Kidney epithelial cell (primary cell): Measurements from ENCODE around the gene C19orf33. TPM values are rescaled to one million over a fixed set of nuclear protein-coding genes. Genes with fewer than 3 reads are reported as not detected.
A peak's percentile ranks its signal among the peaks of the same experiment; 100 is the strongest.
"Not testable (repeated sequence)": the region's sequence is repeated elsewhere in the genome, so short reads cannot be mapped to it uniquely, and the experiment has no call there.

Source experiments
- DNase-seq: peaks from one replicate; pipeline ENCODE4 v3.0.0-alpha.2; 2010; ENCODE audit warnings: low read depth
- H3K27me3 ChIP-seq: 2 replicates; pipeline ENCODE4 v1.6.0; 2011; ENCODE audit warnings: low read length; ENCODE audit not compliant: control insufficient read depth, insufficient read depth
- H3K36me3 ChIP-seq: 2 replicates; pipeline ENCODE4 v1.5.1; 2011; ENCODE audit warnings: low read length; ENCODE audit not compliant: control insufficient read depth, insufficient read depth
- H3K4me3 ChIP-seq: 2 replicates; pipeline ENCODE4 v1.5.1; 2011; ENCODE audit warnings: low read depth, mild to moderate bottlenecking, control low read depth, low read length
- CTCF ChIP-seq: IDR thresholded peaks from 2 replicates; pipeline ENCODE4 v1.5.1; 2011; ENCODE audit warnings: mild to moderate bottlenecking, moderate library complexity, low read length, control low read depth, inconsistent platforms; ENCODE audit not compliant: insufficient read depth, poor library complexity, severe bottlenecking
- total RNA-seq: library from RNA; depleted of rRNA; stranded (reverse); fragments of >200 nt; gene quantifications from 2 replicates; pipeline ENCODE4 v1.2.3, GENCODE V29; 2015

C19orf33 gene
- total RNA-seq, result 273 and 300 TPM in 2 replicates

GRCh38 chr19:38303517-38304351 is at the start of gene C19orf33:
C19orf33 (plus strand) TSS chr19:38304251; CDS start chr19:38304262, 11 bp downstream.
- TF ChIP-seq CTCF, result no peak
- Histone ChIP-seq H3K36me3 (no peaks in the 10 kb centered on the region), H3K4me3 (peak within 1 kb of the TSS; percentile 57), H3K27me3 (no peaks in the 10 kb centered on the region)
- DNase-seq, result peak; percentile 58

- no peaks in the 10 kb centered on the region for H3K27me3 ChIP-seq
- no peak for DNase-seq
- no peak for TF ChIP-seq CTCF
- no peaks in the 10 kb centered on the region for H3K36me3 ChIP-seq
- H3K4me3 ChIP-seq, result peak overlapping the region; percentile 45
Measured at GRCh38 chr19:38255383-38256014, 48.6 kb upstream of the C19orf33 start.

DNA sequence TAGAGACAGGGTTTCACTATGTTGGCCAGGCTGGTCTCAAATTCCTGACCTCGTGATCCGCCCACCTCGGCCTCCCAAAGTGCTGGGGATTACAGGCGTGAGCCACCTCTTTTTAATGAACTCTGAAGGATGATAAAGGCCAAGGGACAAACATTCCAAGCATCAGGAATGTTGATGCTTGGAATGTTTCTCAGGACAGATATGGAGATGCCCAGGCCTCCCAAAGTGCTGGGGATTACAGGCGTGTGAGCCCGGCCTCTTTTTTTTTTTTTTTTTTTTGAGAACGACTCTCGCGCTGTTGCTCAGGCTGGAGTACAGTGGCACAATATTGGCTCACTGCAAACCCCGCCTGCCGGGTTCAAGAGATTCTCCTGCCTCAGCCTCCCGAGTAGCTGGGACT is 42.1 kb upstream of the C19orf33 start:
- not testable (repeated sequence) for H3K4me3 ChIP-seq, H3K27me3 ChIP-seq, H3K36me3 ChIP-seq, DNase-seq

- Histone ChIP-seq H3K27me3 (no peaks in the 10 kb centered on the region), H3K4me3 (no peak overlapping the region), H3K36me3 (no peaks in the 10 kb centered on the region)
- DNase-seq, result no peak
- TF ChIP-seq CTCF, result no peak
Measured at GRCh38 chr19:38262585-38263268, 41.3 kb upstream of the C19orf33 start.

DNA sequence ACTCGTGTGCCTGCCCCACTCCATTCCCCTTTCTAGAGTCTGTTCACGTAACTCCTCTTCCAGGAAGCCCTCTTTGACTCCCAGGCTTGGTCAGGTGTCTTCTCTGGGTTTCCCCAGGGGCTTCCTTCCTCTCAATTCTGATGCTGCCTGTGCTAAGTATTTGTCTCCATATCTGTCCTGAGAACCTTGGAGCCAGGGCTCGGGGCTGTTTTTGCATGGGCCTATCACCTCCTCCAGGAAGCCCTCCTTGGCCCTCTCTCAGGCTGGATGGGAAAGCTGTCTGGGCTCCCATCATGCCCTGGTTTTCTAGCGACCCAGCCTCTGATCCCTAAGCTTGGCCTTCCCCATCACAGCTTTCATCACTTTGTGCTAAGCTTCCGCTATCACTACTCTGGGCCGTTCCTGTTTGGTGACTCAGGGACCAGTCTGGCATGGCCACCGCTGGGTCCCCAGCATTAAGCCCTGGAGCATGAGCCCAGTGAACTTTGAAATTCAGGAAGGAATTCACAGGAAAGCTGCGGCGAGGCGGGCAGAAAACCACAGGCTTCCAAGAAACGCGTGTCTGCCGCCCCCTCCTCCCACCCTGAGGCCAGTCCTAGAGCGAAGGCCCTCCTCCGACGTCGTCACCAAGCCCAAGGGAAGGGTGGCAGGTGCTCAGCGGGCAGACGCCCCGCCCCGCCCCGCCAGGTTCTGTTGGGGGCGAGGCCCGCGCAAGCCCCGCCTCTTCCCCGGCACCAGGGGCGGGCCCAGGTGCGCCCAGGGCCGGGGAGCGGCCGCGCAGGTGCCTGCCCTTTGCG is 40.2 kb upstream of the C19orf33 start:
- DNase-seq, result peak; percentile 81
- Histone ChIP-seq H3K27me3 (no peaks in the 10 kb centered on the region), H3K36me3 (no peaks in the 10 kb centered on the region), H3K4me3 (peak overlapping the region; percentile 62)
- no peak for TF ChIP-seq CTCF
